Common myeloid progenitor, CD34-positive (primary cell): ENCODE results near the gene CRYGC.
"Not testable (repeated sequence)": the region's sequence is repeated elsewhere in the genome, so short reads cannot be mapped to it uniquely, and the experiment has no call there.

Experiments
- CTCF ChIA-PET: fragments of 350-600 bp; sonication (Branson Sonifier 250); formaldehyde crosslinking; loops from one replicate; lab custom pipeline; 2021; ENCODE audit warnings: antibody characterized with exemption; lab: Charles Lee
- POLR2A ChIA-PET: fragments of 350-600 bp; sonication (Branson Sonifier 250); formaldehyde crosslinking; loops from one replicate; lab custom pipeline; 2021; ENCODE audit warnings: antibody characterized with exemption; lab: Charles Lee
- DNase-seq, 3 donors: peaks; one replicate each; pipeline versions ENCODE4 v3.0.0 to v3.0.0-alpha.2; 2013
- H3K27ac ChIP-seq, 2 experiments: 1 replicate in 1 of 2; 2 replicates in 1 of 2; pipeline ENCODE4 v1.7.0; 2013; ENCODE audit warnings: inconsistent platforms in 2 of 2, low read length in 2 of 2, mild to moderate bottlenecking in 2 of 2, low read depth in 1 of 2, moderate library complexity in 1 of 2; ENCODE audit not compliant: severe bottlenecking in 2 of 2, insufficient read depth in 1 of 2, poor library complexity in 1 of 2
- H3K27me3 ChIP-seq, 5 experiments: replicated peaks in 2 of 5; 1 replicate in 3 of 5; 2 replicates in 2 of 5; pipeline versions ENCODE4 v1.6.1 to v1.7.0; 2013; ENCODE audit warnings: low read length in 4 of 5, mild to moderate bottlenecking in 2 of 5, moderate library complexity in 2 of 5, inconsistent platforms in 1 of 5; ENCODE audit not compliant: insufficient read depth in 5 of 5, control insufficient read depth in 4 of 5
- H3K36me3 ChIP-seq, 4 experiments: 1 replicate in 2 of 4; 2 replicates in 2 of 4; pipeline versions ENCODE4 v1.6.1 to v1.7.0; 2013; ENCODE audit warnings: low read length in 3 of 4, control low read depth in 1 of 4, mild to moderate bottlenecking in 1 of 4; ENCODE audit not compliant: control insufficient read depth in 4 of 4, insufficient read depth in 4 of 4
- H3K4me1 ChIP-seq, 4 experiments: 1 replicate in 3 of 4; 2 replicates in 1 of 4; pipeline versions ENCODE4 v1.6.1 to v1.7.1; 2013; ENCODE audit warnings: low read length in 3 of 4, mild to moderate bottlenecking in 3 of 4, control low read depth in 1 of 4, inconsistent platforms in 1 of 4, moderate library complexity in 1 of 4; ENCODE audit not compliant: control insufficient read depth in 4 of 4, insufficient read depth in 4 of 4; ENCODE audit errors: control extremely low read depth in 1 of 4
- H3K4me3 ChIP-seq, 7 experiments: 1 replicate in 4 of 7; 2 replicates in 3 of 7; pipeline versions ENCODE4 v1.5.1 to v1.7.0; 2013; ENCODE audit warnings: mild to moderate bottlenecking in 7 of 7, low read length in 6 of 7, moderate library complexity in 6 of 7, inconsistent platforms in 2 of 7, low read depth in 2 of 7, control low read depth in 1 of 7; ENCODE audit not compliant: insufficient read depth in 4 of 7, control insufficient read depth in 1 of 7; ENCODE audit errors: extremely low read depth in 1 of 7
- H3K9me3 ChIP-seq, 5 experiments: 1 replicate in 4 of 5; 2 replicates in 1 of 5; pipeline versions ENCODE4 v1.6.1 to v1.7.1; 2013; ENCODE audit warnings: low read length in 4 of 5, mild to moderate bottlenecking in 2 of 5, inconsistent platforms in 1 of 5, low read depth in 1 of 5, moderate library complexity in 1 of 5; ENCODE audit not compliant: control insufficient read depth in 4 of 5, insufficient read depth in 2 of 5; ENCODE audit errors: control extremely low read depth in 1 of 5
- WGBS: methylation state at CpG from one replicate; pipeline ENCODE4 v1.1.5; 2013; ENCODE audit not compliant: insufficient coverage; 5-methylcytosine and 5-hydroxymethylcytosine counted together

The CRYGC gene

DNA sequence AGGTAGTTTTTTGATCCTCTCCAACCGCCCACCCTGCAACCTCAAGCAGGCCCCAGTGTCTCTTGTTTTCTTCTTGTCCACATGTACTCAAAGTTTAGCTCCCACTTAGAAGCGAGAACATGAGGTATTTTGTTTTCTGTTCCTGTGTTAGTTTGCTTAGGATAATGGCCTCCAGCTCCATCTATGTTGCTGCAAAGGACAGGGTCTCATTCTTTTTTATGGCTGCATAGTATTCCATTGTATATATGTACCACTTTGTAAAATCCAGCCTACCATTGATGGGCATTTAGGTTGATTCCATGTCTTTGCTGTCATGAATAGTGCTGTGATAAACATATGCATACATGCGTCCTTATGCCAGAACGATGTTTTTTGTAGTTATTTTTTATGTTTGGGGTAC lies 2.5 kb downstream of the CRYGC start:
- no peak for DNase-seq
- POLR2A ChIA-PET = no interaction called here
- 100% methylated on average over 1 of the region's 4 CpGs for WGBS
- Histone ChIP-seq H3K27ac (no peak overlapping the region), H3K27me3 (no peaks in the 10 kb centered on the region), H3K36me3 (no peaks in the 10 kb centered on the region), H3K4me1 (peaks cover 0 to 16% (median 9%) of the 10 kb centered on the region in 4 experiments), H3K4me3 (no peak overlapping the region), H3K9me3 (no peaks in the 10 kb centered on the region)
- CTCF ChIA-PET = interaction anchor here (1.2 to 1.5 kb wide), 2 partner anchors 25 to 381 kb away, joined by 3 read pairs; no protein-coding TSS in a partner anchor

DNA sequence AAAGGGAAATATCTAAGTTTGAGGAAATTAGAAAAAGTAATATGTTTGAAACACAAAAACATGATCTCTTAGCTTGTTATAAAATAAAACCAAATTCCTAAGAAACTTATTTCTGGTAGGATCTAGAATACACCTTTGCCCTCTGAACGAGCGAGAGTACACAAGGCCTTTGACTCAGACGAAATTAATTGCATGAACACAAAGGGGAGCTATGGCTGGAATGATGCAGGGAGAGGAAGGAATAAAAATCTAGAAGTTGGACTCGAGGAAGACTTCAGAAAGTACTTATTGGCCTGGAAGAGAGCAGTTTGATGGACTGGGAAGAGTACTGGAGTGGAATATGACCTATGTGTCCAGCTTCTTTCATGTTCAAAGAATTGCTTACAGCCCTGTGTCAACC lies 4.4 kb downstream of the CRYGC start:
- no peak for DNase-seq
- Histone ChIP-seq H3K27ac (no peak overlapping the region), H3K36me3 (peaks cover 0 to 2% (median 0%) of the 10 kb centered on the region in 4 experiments), H3K4me3 (peak overlapping the region in 1 of 7 experiments; percentile 89), H3K4me1 (peaks cover 0 to 16% (median 9%) of the 10 kb centered on the region in 4 experiments), H3K27me3 (no peaks in the 10 kb centered on the region), H3K9me3 (no peaks in the 10 kb centered on the region)
- POLR2A ChIA-PET = no interaction called here
- 86% methylated on average over 4 of the region's 4 CpGs for WGBS
- CTCF ChIA-PET = interaction anchor here (0.7 to 1.4 kb wide), 3 partner anchors 14 to 23 kb away, joined by 3 to 4 read pairs (median 4); no protein-coding TSS in a partner anchor

DNA sequence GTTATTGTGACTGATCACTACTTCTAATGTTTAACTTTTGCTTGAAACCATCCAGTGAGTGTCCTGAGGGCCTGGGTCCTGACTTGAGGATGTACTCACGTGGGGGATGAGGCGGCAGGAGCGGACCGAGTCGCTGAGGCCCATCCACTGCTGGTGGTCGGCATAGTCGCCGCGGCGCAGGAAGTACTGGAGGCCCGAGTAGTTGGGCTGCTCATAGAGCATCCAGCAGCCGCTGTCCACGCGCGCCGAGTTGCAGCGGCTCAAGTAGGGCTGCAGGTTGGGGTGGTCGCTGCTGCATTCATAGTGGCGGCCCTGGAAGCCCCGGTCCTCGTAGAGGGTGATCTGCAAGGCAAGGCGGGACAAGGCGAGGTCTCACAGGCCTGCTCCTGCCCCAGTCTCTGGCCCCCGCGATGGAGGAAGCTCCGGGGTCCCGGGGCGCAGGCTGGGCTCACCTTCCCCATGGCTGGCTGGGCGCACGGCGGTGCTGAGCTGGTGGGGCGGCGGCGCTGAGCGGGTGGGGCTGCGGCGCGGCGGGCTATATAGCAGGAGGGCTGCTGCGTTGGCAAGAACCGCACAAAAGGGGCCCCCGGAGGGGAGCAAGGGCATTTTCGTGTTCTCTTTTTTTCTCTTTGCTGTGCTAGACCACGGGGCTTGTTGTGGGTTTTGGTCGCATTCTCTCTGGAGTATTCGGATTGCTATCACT lies 5.5 kb downstream of the CRYGC start, which contains the start of gene CRYGD:
Gene CRYGD, minus strand, starts transcription at position 512 of the 703 bp plus-strand sequence. Its CDS starts 51 bp downstream, at position 461.
- H3K9me3 ChIP-seq, POLR2A ChIA-PET, H3K27me3 ChIP-seq, H3K36me3 ChIP-seq: not testable (repeated sequence)
- 2% methylated on average over 37 of the region's 46 CpGs for WGBS
- DNase-seq = peak; percentile 39 to 83 (median 77)
- Histone ChIP-seq H3K4me1 (peaks cover 0 to 16% (median 9%) of the 10 kb centered on the region in 4 experiments), H3K27ac (peak within 1 kb of the TSS in 1 of 2 experiments; percentile 64), H3K4me3 (peak within 1 kb of the TSS; percentile 55 to 89 (median 71))
- CTCF ChIA-PET = interaction anchor here (0.7 to 1.4 kb wide), 2 partner anchors 13 to 23 kb away, joined by 3 to 4 read pairs; no protein-coding TSS in a partner anchor

DNA sequence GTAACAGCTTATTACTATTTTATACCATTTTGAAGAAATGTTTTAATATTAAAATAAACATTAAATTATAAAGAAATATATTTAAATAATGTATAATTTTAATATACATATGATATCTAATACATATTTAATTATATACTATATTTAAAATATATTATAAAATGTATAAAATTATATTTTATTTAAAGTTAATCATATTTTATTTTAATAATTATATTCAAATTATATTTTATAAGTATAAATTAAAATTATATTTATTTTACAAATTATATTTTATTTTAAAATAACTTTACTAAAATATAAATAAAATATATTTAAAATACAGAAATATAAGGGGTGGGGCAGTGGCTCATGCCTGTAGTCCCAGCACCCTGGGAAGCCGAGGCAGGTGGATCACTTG lies 7.4 kb downstream of the CRYGC start:
- ChIA-PET CTCF (interaction anchor here (1.1 kb wide), 1 partner anchor 20 kb away, joined by 4 read pairs; no protein-coding TSS in a partner anchor), POLR2A (no interaction called here)
- peaks cover 0 to 16% (median 9%) of the 10 kb centered on the region in 4 experiments for H3K4me1 ChIP-seq
- no peak overlapping the region for H3K4me3 ChIP-seq
- no peaks in the 10 kb centered on the region for H3K9me3 ChIP-seq
- no CpG with 5 or more reads among the region's 1 CpG for WGBS
- no peak for DNase-seq
- H3K27me3 ChIP-seq = no peaks in the 10 kb centered on the region
- H3K27ac ChIP-seq = no peak overlapping the region
- peaks cover 0 to 2% (median 0%) of the 10 kb centered on the region in 4 experiments for H3K36me3 ChIP-seq

DNA sequence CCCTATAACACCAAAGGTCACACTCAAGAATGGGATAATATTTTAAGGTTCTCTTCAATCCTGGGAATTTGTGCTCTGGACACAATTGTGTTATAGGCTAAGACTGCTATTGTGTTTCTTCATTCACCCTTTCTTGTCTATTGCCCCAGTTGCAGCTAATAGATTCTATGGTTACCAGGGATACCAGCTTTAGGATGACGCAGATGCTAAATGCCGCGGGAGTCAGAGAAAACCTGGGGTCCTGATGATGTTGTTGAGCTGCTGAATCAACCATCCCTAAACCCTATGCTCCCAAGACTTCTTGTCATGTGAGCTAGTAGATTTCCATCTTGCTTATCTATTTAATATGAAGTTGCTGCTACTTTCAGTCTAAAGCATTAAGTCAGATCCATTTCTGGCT lies 10.7 kb downstream of the CRYGC start:
- ChIA-PET CTCF (no interaction called here), POLR2A (no interaction called here)
- 100% methylated on average over 2 of the region's 3 CpGs for WGBS

DNA sequence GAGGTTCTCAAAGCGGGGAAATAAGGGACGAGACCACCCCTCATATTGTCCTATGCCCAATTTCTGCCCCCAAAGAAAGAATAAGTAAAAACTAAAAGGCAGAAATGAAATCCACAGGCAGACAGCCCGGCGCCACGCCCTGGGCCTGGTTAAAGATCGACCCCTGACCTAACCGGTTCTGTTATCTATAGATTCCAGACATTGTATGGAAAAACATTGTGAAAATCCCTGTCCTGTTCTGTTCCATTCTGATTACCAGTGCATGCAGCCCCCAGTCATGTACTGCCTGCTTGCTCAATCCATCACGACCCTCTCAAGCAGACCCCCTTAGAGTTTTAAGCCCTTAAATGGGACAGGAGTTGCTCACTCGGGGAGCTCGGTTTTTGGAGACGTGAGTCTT lies 12.2 kb downstream of the CRYGC start:
- H3K27ac ChIP-seq, H3K4me3 ChIP-seq, H3K36me3 ChIP-seq, H3K9me3 ChIP-seq, POLR2A ChIA-PET, H3K4me1 ChIP-seq, H3K27me3 ChIP-seq, DNase-seq: not testable (repeated sequence)
- CTCF ChIA-PET = interaction anchor here (1.4 kb wide), 1 partner anchor 58 kb away, joined by 6 read pairs; no protein-coding TSS in a partner anchor
- 96% methylated on average over 8 of the region's 11 CpGs for WGBS

More for the DNA sequence above, 10.7 kb downstream of the CRYGC start:
- Histone ChIP-seq H3K9me3 (no peaks in the 10 kb centered on the region), H3K36me3 (peaks cover 0 to 2% (median 0%) of the 10 kb centered on the region in 4 experiments), H3K27me3 (no peaks in the 10 kb centered on the region), H3K4me3 (no peak overlapping the region), H3K27ac (no peak overlapping the region), H3K4me1 (peaks cover 0 to 5% (median 2%) of the 10 kb centered on the region in 4 experiments)
- no peak for DNase-seq

DNA sequence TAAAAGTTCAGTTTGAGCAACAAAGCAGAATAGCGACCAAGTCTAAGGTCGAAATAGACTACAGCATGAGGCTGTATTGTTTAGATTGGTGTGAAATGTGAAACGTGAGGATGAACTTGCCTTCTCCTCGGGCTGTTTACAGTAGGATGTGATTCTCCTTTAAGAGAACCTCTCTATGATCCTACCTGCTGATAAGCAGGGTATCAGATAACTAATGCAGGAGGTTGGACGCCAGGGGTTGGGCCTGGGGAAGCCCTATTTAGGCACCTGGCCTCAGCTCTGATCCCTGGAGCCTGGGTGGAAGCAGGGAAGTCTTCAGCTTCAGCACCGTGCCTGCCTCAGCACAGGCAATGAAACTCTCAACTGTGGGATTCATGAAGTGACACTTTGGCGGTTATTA lies 16.7 kb downstream of the CRYGC start:
- no peaks in the 10 kb centered on the region for H3K36me3 ChIP-seq

More for the DNA sequence above, 16.7 kb downstream of the CRYGC start:
- no peaks in the 10 kb centered on the region for H3K27me3 ChIP-seq
- 84% methylated on average over 5 of the region's 7 CpGs for WGBS
- peaks cover 0 to 8% (median under 1%) of the 10 kb centered on the region in 4 experiments for H3K4me1 ChIP-seq
- no peak overlapping the region for H3K27ac ChIP-seq
- no peaks in the 10 kb centered on the region for H3K9me3 ChIP-seq
- ChIA-PET POLR2A (no interaction called here), CTCF (interaction anchor here (3.3 kb wide), 1 partner anchor 11 kb away, joined by 13 read pairs; no protein-coding TSS in a partner anchor)
- DNase-seq = no peak
- peak overlapping the region in 1 of 7 experiments; percentile 54 for H3K4me3 ChIP-seq
